Liver (tissue), 9 donors: ENCODE measurements around the gene BEND4. TPM values are rescaled to one million over a fixed set of nuclear protein-coding genes. Genes with fewer than 3 reads are reported as not detected.

Source experiments
- DNase-seq: peaks from one replicate; pipeline ENCODE4 v3.0.0-alpha.2; 2017; ENCODE audit warnings: low spot score
- H3K27ac ChIP-seq, 2 donors: one replicate each; pipeline ENCODE4 v1.7.0; 2013; ENCODE audit warnings: inconsistent platforms in 2 of 2, low read length in 2 of 2, control low read depth in 1 of 2, low read depth in 1 of 2, mild to moderate bottlenecking in 1 of 2
- H3K27me3 ChIP-seq, 4 donors: one replicate each; pipeline versions ENCODE4 v1.6.1 to v1.7.0; 2013; ENCODE audit warnings: low read length in 3 of 4, inconsistent platforms in 1 of 4, mild to moderate bottlenecking in 1 of 4, moderate library complexity in 1 of 4; ENCODE audit not compliant: control insufficient read depth in 4 of 4, insufficient read depth in 4 of 4
- H3K36me3 ChIP-seq, 4 donors: one replicate each; pipeline versions ENCODE4 v1.6.1 to v1.7.0; 2013; ENCODE audit warnings: low read length in 3 of 4, mild to moderate bottlenecking in 3 of 4, low read depth in 1 of 4, moderate library complexity in 1 of 4; ENCODE audit not compliant: control insufficient read depth in 4 of 4, insufficient read depth in 3 of 4
- H3K4me1 ChIP-seq, 4 donors: one replicate each; pipeline versions ENCODE4 v1.6.1 to v1.7.0; 2013; ENCODE audit warnings: low read length in 3 of 4, mild to moderate bottlenecking in 3 of 4, moderate library complexity in 1 of 4; ENCODE audit not compliant: control insufficient read depth in 4 of 4, insufficient read depth in 4 of 4
- H3K4me3 ChIP-seq, 3 donors: one replicate each; pipeline versions ENCODE4 v1.6.1 to v1.7.0; 2013; ENCODE audit warnings: low read length in 3 of 3, control low read depth in 1 of 3, low read depth in 1 of 3, mild to moderate bottlenecking in 1 of 3
- H3K9ac ChIP-seq, 2 donors: one replicate each; pipeline ENCODE4 v1.7.0; 2013; ENCODE audit warnings: low read length in 2 of 2, mild to moderate bottlenecking in 2 of 2, moderate library complexity in 2 of 2, control low read depth in 1 of 2, low read depth in 1 of 2
- H3K9me3 ChIP-seq, 4 donors: one replicate each; pipeline versions ENCODE4 v1.6.1 to v1.7.0; 2013; ENCODE audit warnings: low read length in 3 of 4; ENCODE audit not compliant: control insufficient read depth in 4 of 4
- ATF3 ChIP-seq: IDR thresholded peaks from 2 replicates; pipeline ENCODE4 v1.6.1; 2016; ENCODE audit warnings: antibody characterized with exemption
- CTCF ChIP-seq: fragments of 150-350 bp; IDR thresholded peaks from 2 replicates; pipeline ENCODE4 v1.5.1; 2017; ENCODE audit warnings: improper control_type of control experiment, low read depth, low read length; ENCODE audit not compliant: missing input control
- EGR1 ChIP-seq, 2 donors: IDR thresholded peaks; 2 replicates each; pipeline ENCODE4 v1.6.1; 2016 to 2018; ENCODE audit warnings: antibody characterized with exemption in 2 of 2, low read depth in 2 of 2
- FOXA1 ChIP-seq: IDR thresholded peaks from 2 replicates; pipeline ENCODE4 v1.6.1; 2016; ENCODE audit warnings: antibody characterized with exemption
- FOXA2 ChIP-seq: IDR thresholded peaks from 2 replicates; pipeline ENCODE4 v1.6.1; 2016; ENCODE audit warnings: antibody characterized with exemption
- GABPA ChIP-seq, 2 donors: IDR thresholded peaks in 1 of 2; conservative IDR thresholded peaks in 1 of 2; 2 replicates each; pipeline ENCODE4 v1.6.1; 2016; ENCODE audit warnings: antibody characterized with exemption in 2 of 2, mild to moderate bottlenecking in 1 of 2, moderate library complexity in 1 of 2
- HNF4A ChIP-seq, 2 donors: conservative IDR thresholded peaks; 2 replicates each; pipeline ENCODE4 v1.6.1; 2016; ENCODE audit warnings: antibody characterized with exemption in 2 of 2, mild to moderate bottlenecking in 2 of 2
- HNF4G ChIP-seq: IDR thresholded peaks from 2 replicates; pipeline ENCODE4 v1.6.1; 2016; ENCODE audit warnings: antibody characterized with exemption
- JUND ChIP-seq, 2 donors: IDR thresholded peaks; 2 replicates each; pipeline ENCODE4 v1.6.1; 2016; ENCODE audit warnings: antibody characterized with exemption in 2 of 2
- MAX ChIP-seq: IDR thresholded peaks from 2 replicates; pipeline ENCODE4 v1.6.1; 2016; ENCODE audit warnings: antibody characterized with exemption
- NR2F2 ChIP-seq: IDR thresholded peaks from 2 replicates; pipeline ENCODE4 v1.6.1; 2016; ENCODE audit warnings: antibody characterized with exemption
- RAD21 ChIP-seq, 2 donors: IDR thresholded peaks; 2 replicates each; pipeline ENCODE4 v1.6.1; 2016; ENCODE audit warnings: antibody characterized with exemption in 2 of 2, mild to moderate bottlenecking in 2 of 2
- REST ChIP-seq: IDR thresholded peaks from 2 replicates; pipeline ENCODE4 v1.6.1; 2016; ENCODE audit warnings: antibody characterized with exemption, mild to moderate bottlenecking
- RXRA ChIP-seq, 2 donors: IDR thresholded peaks; 2 replicates each; pipeline ENCODE4 v1.6.1; 2017 to 2018; ENCODE audit warnings: antibody characterized with exemption in 2 of 2, mild to moderate bottlenecking in 1 of 2
- SP1 ChIP-seq: IDR thresholded peaks from 2 replicates; pipeline ENCODE4 v1.6.1; 2018; ENCODE audit warnings: antibody characterized with exemption, mild to moderate bottlenecking
- TAF1 ChIP-seq: conservative IDR thresholded peaks from 2 replicates; pipeline ENCODE4 v1.6.1; 2016; ENCODE audit warnings: antibody characterized with exemption, mild to moderate bottlenecking
- YY1 ChIP-seq: IDR thresholded peaks from 2 replicates; pipeline ENCODE4 v1.6.1; 2016; ENCODE audit warnings: antibody characterized with exemption, mild to moderate bottlenecking
- ZBTB33 ChIP-seq: IDR thresholded peaks from 2 replicates; pipeline ENCODE4 v1.6.1; 2016; ENCODE audit warnings: antibody characterized with exemption
- WGBS: extraction: QIAGEN DNeasy Blood & Tissue Kit; methylation state at CpG from one replicate; pipeline ENCODE4 v1.1.7; 2013; 5-methylcytosine and 5-hydroxymethylcytosine counted together
- polyA plus RNA-seq, 2 donors: library from polyadenylated mRNA; stranded (reverse) in 1 of 2; unstranded in 1 of 2; fragments of 200-250 nt in 1 of 2; fragments of >200 nt in 1 of 2; fragmentation: Nextera tagmentation in 1 of 2; extraction: Ambion mirVana in 1 of 2; gene quantifications; one replicate each; pipeline versions ENCODE4 v1.2.1 to v1.2.3, GENCODE V29; 2013 to 2015
- total RNA-seq, 2 donors: library from RNA; depleted of rRNA; stranded (reverse); fragments of >200 nt; gene quantifications; one replicate each; pipeline ENCODE4 v1.2.3, GENCODE V29; 2014
- donor health status: healthy.
- donor health status: healthy.
- donor health status: healthy.
- donor health status: healthy.
- donor health status: healthy.

BEND4 gene
- total and polyA plus RNA-seq, 4 donors: 0.02 to 0.28 (median 0.13) TPM

GRCh38 chr4:42078184-42078801 lies 74.2 kb downstream of the BEND4 start (continued):
- no peak for TF ChIP-seq FOXA1
- no peak for TF ChIP-seq GABPA (IDR thresholded peaks at IDR 0.05 in 1 of 2, conservative IDR thresholded peaks at IDR 0.05 in 1 of 2)

GRCh38 chr4:42074294-42074693 lies 78.2 kb downstream of the BEND4 start:
- no peak for DNase-seq
- no peak for TF ChIP-seq NR2F2
- TF ChIP-seq ZBTB33: no peak
- TF ChIP-seq HNF4A (conservative IDR thresholded peaks at IDR 0.05): no peak
- TF ChIP-seq FOXA1: no peak
- no peak for TF ChIP-seq FOXA2
- no peak for TF ChIP-seq MAX
- TF ChIP-seq REST: no peak
- TF ChIP-seq ATF3: no peak
- TF ChIP-seq EGR1 (IDR thresholded peaks at IDR 0.05; ENCODE audit: low read depth in 2 of 2): no peak
- TF ChIP-seq TAF1: no peak
- no peak for TF ChIP-seq CTCF
- TF ChIP-seq GABPA (IDR thresholded peaks at IDR 0.05 in 1 of 2, conservative IDR thresholded peaks at IDR 0.05 in 1 of 2): no peak
- TF ChIP-seq RXRA (IDR thresholded peaks at IDR 0.05): no peak
- no peak for TF ChIP-seq YY1
- TF ChIP-seq JUND (IDR thresholded peaks at IDR 0.05): no peak
- no peak for TF ChIP-seq HNF4G
- TF ChIP-seq RAD21 (IDR thresholded peaks at IDR 0.05): no peak
- no peak for TF ChIP-seq SP1
- no peaks in the 10 kb centered on the region for H3K4me1 ChIP-seq

More at GRCh38 chr4:42074294-42074693, 78.2 kb downstream of the BEND4 start:
- Histone ChIP-seq H3K36me3 (peaks cover 0 to 18% (median 1%) of the 10 kb centered on the region in 4 donors), H3K9me3 (no peaks in the 10 kb centered on the region), H3K27me3 (no peaks in the 10 kb centered on the region), H3K4me3 (no peak overlapping the region), H3K27ac (no peak overlapping the region), H3K9ac (no peak overlapping the region)
- WGBS: 97% methylated on average over 1 of the region's 1 CpG
